ENCODE measurements around the gene TUNAR.

DNA sequence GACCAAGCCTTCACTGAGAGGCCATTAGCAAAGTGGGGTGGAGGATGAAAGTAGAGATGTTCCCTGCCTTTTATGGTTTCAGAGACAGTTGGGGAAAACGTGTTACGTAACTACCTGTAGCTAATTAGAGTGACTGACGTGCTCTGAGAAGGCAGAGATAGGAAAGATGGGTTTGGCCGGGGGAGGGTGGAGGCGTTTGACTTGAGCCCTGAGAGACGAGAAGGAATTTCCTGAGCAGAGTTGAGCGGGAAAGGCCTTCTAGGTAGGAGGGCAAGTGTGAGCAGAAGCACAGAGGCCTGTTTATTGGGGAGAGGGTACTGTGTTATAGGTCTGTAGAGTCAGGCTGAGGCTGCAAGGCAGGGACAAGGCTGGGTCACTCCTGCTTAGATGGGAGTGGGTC, 8.6 kb downstream of the TUNAR start:
- TF ChIP-seq SP1 (IDR thresholded peaks at IDR 0.05) = no peak
- no peak for TF ChIP-seq ZNF384 (IDR thresholded peaks at IDR 0.05)
- no peak for TF ChIP-seq ELF4 (IDR thresholded peaks at IDR 0.05)
- TF ChIP-seq, protein P1, sequence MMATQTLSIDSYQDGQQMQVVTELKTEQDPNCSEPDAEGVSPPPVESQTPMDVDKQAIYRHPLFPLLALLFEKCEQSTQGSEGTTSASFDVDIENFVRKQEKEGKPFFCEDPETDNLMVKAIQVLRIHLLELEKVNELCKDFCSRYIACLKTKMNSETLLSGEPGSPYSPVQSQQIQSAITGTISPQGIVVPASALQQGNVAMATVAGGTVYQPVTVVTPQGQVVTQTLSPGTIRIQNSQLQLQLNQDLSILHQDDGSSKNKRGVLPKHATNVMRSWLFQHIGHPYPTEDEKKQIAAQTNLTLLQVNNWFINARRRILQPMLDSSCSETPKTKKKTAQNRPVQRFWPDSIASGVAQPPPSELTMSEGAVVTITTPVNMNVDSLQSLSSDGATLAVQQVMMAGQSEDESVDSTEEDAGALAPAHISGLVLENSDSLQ (IDR thresholded peaks at IDR 0.05) = no peak
- TF ChIP-seq BHLHE40 (IDR thresholded peaks at IDR 0.05; ENCODE audit: borderline replicate concordance) = no peak
- TF ChIP-seq SUZ12 (IDR thresholded peaks at IDR 0.05) = no peak
- TF ChIP-seq LEF1 (IDR thresholded peaks at IDR 0.05; ENCODE audit: borderline replicate concordance) = no peak
- no peak for TF ChIP-seq L3MBTL2 (conservative IDR thresholded peaks at IDR 0.05)
- no peak for TF ChIP-seq FOXM1 (IDR thresholded peaks at IDR 0.05; ENCODE audit: borderline replicate concordance)
- no peak for TF ChIP-seq FOXA1 (IDR thresholded peaks at IDR 0.05)
- no peak for TF ChIP-seq FOXK2 (IDR thresholded peaks at IDR 0.05)
- TF ChIP-seq NFRKB (IDR thresholded peaks at IDR 0.05) = no peak
